ENCODE results near the gene EPS8L2.
"Not testable (repeated sequence)": the region's sequence is repeated elsewhere in the genome, so short reads cannot be mapped to it uniquely, and the experiment has no call there.

Gene EPS8L2

GRCh38 chr11:726278-727220, 20.5 kb downstream of the EPS8L2 start:
- peak; percentile 83 for DNase-seq

DNA sequence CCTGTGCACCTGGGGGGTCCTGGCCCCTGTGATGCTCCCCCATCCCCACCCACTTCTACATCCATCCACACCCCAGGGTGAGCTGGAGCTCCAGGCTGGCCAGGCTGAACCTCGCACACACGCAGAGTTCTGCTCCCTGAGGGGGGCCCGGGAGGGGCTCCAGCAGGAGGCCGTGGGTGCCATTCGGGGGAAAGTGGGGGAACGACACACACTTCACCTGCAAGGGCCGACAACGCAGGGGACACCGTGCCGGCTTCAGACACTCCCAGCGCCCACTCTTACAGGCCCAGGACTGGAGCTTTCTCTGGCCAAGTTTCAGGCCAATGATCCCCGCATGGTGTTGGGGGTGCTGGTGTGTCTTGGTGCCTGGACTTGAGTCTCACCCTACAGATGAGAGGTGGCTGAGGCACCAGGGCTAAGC, 21.3 kb downstream of the EPS8L2 start:
- no peak for DNase-seq

- peak; percentile 92 for DNase-seq
Observed at GRCh38 chr11:727859-728748, 22.1 kb downstream of the EPS8L2 start.

GRCh38 chr11:728901-729491, 23.0 kb downstream of the EPS8L2 start:
- DNase-seq, result no peak

- DNase-seq, result no peak
Observed at GRCh38 chr11:729492-730074, 23.6 kb downstream of the EPS8L2 start.

DNA sequence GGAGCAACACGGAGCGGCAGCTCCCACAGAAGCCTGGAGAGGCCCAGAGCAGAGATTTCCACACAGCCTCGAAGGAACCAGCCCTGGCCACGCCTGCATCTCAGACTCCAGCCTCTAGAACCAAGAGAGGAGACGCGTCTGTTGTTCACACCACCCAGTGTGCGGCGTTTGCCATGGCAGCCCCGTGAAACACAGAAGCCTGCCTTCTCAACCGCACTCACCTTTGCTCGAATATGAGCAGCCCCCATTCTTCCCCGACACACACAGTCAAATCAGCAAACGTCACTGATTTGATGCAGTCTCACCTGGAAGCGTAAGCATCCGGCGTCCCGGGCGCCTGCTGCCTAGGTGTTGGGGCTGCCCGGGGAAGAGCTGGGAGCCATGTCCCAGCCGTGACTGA, 27.0 kb downstream of the EPS8L2 start:
- no peak for DNase-seq

DNA sequence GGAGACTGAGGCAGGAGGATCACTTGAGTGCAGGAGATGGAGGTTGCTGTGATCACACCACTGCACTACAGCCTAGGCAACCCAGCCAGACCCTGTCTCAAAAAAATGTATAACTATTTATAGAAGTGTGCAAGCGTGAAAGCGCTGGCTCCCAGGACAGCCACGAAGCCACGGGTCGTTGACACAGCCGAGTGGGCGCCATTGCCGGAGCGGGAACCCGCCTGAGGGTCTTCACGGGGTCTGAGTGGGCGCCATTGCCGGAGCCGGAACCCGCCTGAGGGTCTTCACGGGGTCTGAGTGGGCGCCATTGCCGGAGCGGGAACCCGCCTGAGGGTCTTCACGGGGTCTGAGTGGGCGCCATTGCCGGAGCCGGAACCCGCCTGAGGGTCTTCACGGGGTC, 28.5 kb downstream of the EPS8L2 start:
- DNase-seq, result not testable (repeated sequence)

DNA sequence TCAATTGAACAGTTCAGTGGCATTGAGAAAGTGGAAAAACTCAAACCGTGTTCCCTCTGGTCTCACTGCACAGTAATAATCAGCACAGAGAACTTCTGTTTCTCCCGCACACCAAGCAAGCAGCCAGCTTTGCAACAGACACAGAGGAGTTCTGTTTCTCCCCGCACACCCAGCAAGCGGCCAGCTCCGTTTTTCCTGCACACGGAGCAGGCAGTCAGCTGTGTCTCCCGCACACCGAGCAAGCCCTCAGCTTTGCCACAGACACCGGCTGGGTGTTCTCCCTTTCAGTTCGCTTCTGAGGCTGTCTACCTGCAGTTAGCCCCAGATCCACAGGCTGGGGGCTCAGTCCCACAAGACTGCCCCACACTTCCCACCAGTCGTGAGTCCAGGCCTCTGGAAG, 31.3 kb downstream of the EPS8L2 start:
- no peak for DNase-seq

DNA sequence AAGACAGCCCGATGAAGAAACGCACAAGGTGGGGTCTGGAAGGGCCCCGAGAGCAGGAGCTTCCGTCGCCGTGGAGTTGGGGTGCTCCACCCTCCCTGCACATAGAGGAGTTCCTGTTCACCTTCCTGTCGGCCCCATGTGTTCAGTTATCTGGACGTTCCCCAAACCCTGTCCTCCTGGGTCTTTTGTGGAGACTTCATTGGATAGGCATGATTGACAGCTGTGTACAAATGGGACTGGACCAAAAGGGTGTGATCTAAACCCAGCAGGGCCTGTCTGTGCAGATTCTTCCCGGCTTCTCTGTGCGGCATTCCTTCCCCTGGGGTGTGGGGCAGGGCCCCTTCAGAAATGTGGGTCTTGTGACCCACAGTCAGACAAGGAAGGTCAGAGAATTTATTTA, 31.9 kb downstream of the EPS8L2 start:
- DNase-seq, result not testable (repeated sequence)

DNA sequence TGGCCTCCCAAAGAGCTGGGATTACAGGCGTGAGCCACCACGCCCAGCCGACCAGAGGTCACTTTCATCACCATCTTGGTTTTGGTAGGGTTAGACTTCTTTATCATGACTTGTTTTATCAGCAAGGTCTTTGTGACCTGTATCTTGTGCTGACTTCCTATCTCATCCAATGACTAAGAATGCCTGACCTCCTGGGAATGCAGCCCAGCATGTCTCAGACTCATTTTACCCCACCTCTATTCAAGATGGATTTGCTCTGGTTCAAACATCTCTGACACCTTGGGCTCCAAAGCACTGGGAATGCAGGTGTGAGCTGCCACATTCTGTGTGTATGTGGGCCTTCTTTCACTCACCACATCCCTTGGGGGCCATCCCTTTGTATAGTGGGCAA, 36.1 kb downstream of the EPS8L2 start:
- DNase-seq, result no peak

GRCh38 chr11:742571-743201, 36.7 kb downstream of the EPS8L2 start:
- DNase-seq, result no peak

DNA sequence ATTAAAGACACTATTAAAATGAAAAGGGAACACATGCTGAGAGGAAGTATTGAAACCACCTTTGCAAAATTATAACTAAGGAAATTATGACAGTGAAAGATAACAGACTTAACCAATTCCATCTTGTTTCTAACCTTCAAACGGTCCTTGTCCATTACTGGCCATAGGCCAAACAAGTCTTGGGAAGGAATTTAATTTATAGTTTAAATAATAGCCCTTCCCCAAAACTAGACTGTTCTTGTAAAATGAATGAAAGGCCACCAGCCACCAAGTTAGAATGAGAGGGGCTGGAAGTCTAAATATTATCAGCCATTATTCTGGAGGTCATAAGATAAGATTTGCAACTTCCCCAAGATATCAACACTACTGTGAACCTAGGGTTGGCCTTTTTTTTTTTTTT, 39.4 kb downstream of the EPS8L2 start:
- no peak for DNase-seq

DNA sequence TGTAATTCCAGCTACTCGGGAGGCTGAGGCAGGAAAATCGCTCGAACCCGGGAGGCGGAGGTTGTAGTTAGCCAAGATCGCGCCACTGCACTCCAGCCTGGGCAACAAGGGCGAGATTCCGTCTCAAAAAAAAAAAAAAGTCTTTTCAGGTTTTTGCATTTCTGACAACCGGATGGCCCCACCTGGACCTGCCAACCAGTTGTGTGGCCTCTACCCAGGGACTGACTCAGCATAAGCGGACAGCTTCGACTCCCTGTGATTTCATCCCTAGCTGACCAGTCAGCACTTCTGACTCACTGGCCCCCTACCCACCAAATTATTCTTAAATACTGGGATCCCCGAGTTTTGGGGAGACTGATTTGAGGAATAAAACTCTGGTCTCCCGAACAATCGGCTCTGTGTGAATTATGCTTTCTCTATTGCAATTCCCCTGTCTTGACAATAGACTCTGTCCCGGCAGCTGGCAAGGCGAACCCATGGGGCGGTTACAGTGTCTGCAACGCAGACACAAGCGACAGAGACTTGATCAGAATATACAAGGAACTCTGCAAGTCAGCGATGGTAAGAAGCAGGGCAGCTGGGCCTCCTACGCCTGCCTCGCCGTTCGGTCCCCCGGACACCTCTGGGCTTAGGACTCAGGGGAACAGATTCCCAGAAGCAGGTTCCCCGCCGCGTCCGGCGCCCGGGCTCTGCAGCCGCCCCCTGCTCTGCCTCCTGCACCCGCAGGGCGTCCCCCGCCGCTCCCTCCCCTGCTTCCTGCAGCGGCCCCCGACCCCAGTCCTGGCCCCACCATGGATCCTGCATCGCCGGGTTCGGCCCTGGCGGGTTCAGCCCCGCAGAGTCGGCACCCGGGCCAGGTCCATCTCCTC, 40.5 kb downstream of the EPS8L2 start:
- DNase-seq, result no peak

DNA sequence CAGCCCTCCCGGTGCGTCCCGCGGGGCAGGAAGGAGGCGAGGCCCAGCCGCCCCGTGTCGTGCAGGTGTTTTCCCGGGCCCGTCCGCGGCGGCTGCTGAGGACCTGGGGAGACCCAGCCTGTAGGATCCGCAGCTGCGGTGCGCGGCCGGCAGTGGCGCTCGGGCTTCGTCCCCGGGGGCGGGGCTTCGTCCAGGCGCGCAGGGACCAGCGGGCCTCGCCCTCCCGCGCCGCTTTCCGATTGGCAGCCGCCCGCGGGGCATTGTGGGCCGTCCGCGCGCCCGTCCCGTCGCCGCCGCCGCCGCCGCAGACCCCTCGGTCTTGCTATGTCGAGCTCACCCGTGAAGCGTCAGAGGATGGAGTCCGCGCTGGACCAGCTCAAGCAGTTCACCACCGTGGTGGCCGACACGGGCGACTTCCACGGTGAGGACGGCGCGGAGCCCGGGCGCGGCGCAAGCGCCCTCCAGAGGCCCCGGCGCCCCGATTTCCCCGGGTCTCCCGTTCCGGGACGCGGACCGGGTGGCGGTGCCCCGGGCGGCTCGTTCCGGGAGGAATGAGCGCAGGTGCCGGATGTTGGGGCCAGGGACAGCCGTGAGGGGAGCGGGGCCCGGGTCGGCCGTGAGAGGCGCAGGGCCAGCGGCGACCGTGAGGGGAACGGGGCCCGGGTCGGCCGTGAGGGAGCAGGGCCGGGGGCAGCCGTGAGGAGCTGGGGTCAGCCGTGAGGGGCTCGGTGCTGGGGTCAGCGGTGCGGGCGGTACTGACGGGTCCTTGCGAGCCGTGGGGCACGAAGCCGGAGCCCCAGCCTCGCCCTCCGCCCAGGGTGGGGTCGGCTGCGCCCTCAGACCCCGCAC, 41.4 kb downstream of the EPS8L2 start, which contains the start of gene TALDO1:
Gene TALDO1, plus strand, starts transcription at position 307 of the 849 bp plus-strand sequence. Its CDS starts 18 bp downstream, at position 325.
- peak; percentile 94 for DNase-seq

DNA sequence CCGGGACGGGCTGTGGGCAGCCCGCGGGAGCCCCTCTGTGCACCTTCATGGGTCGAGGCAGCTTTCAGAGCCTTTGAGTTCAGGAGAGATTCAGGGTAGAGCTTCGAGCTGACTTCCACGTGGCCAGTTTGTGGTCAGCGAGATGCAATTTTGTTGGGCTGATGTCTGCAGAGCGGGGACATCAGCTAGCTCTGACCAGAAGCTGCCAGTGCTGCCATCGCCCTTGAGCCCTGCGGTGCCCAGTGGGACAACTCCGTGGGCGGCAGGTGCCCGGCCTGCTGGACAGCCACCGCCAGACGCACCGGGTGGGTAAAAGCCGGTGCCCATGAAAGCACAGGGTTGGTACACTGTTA, 42.0 kb downstream of the EPS8L2 start:
- DNase-seq, result peak; percentile 64

DNA sequence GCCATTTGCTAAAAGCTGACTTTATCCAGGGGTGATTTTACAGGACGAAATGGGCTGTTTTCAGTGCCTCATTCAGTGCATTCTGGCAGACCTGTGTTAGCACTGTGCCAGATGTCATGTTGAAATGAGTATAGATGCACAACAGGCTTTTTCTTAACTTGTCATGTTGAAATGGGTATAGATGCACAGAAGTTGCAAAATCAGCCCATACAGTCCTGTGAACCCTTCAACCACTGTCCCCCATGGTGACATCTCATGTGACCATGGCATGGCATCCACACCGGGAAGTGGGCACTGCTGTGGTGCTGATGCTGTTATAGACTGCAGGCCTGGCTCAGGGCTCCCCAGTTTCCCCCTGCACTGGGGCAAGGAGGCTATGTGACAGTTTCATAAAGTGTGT, 43.7 kb downstream of the EPS8L2 start:
- DNase-seq, result no peak

GRCh38 chr11:760236-760635, 54.2 kb downstream of the EPS8L2 start:
- DNase-seq, result no peak

DNA sequence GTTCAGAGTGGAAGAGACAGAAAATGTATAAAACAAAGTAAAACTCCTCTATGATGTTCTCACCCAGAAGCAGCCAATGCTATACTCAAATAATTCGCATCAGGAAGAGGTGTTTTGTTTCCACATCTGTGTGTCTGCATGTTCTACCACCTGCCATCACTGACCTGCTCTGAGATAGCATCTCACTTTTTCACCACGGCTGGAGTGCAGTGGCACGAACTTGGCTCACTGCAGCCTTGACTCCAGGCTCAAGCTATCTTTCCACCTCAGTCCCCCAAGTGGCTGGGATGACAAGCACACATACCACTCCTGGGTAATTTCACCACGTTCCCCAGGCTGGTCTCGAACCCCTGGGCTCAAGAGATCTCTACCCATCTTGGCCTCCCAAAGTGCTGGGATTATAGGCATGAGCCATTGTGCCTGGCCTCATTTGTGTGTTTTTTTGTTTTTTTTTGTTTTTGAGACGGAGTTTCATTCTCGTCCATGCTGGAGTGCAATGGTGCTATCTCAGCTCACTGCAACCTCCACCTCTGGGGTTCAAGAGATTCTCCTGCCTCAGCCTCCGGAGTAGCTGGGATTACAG, 55.6 kb downstream of the EPS8L2 start:
- DNase-seq, result no peak

DNA sequence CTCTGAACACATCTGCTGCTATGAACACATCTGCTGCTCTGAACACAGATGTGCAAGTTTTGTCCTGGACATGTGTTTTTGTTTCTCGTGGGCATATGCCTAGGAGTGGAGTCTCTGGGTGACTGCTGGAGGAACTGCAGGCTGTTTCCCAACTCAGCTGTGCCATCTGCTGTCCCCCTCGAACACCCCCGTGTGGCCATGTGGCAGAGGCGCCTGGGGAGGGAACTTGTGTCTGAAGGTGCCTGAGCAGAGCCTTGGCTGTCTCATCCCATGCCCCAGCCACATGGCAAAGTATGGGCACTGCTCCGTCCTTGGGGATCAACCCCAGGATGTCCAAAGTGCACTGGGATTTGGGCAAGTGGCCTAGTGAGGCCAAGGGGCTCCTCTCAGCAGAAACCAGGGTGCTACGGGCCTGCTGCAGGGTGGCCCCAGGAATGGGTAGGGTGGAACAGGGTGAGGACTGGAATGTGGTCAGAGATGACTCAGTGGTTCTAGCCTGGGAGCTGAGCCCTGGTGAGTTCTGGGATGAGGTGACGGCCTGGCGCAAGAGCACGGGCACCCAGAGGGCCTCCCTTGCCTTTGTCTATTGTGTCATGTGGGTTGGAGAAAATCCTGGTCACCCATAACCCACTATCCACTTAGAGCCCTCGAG, 56.5 kb downstream of the EPS8L2 start:
- DNase-seq, result no peak

Measured in activated CD8-positive, alpha-beta memory T cell treated with anti-CD3 and anti-CD28 coated beads for 24 hours (primary cell).